Endothelial cell (in vitro differentiated cells): Measurements from ENCODE around the gene CHMP2B. TPM values are rescaled to one million over a fixed set of nuclear protein-coding genes. Genes with fewer than 3 reads are reported as not detected.

Experiments used
- DNase-seq: peaks from one replicate; pipeline ENCODE4 v3.0.0; 2021; ENCODE audit warnings: low spot score
- H3K27ac Mint-ChIP-seq: one replicate; pipeline ENCODE4 v1.8.0; 2021; ENCODE audit warnings: mixed read lengths, inconsistent platforms; ENCODE audit not compliant: unreplicated experiment
- H3K27me3 Mint-ChIP-seq: one replicate; pipeline ENCODE4 v1.8.0; 2021; ENCODE audit warnings: mild to moderate bottlenecking, moderate library complexity, mixed read lengths, inconsistent platforms; ENCODE audit not compliant: unreplicated experiment
- H3K36me3 Mint-ChIP-seq: one replicate; pipeline ENCODE4 v1.8.0; 2021; ENCODE audit warnings: mild to moderate bottlenecking, low read depth, mixed read lengths, inconsistent platforms; ENCODE audit not compliant: unreplicated experiment
- H3K4me1 Mint-ChIP-seq: one replicate; pipeline ENCODE4 v1.8.0; 2021; ENCODE audit warnings: mild to moderate bottlenecking, mixed read lengths, inconsistent platforms; ENCODE audit not compliant: unreplicated experiment
- H3K4me3 Mint-ChIP-seq: one replicate; pipeline ENCODE4 v1.8.0; 2021; ENCODE audit warnings: mild to moderate bottlenecking, mixed read lengths, inconsistent platforms; ENCODE audit not compliant: unreplicated experiment
- H3K9me3 Mint-ChIP-seq: one replicate; pipeline ENCODE4 v1.8.0; 2021; ENCODE audit warnings: mixed read lengths, inconsistent platforms; ENCODE audit not compliant: unreplicated experiment
- total RNA-seq: library from RNA; stranded (reverse); fragmentation: NEBNext Ultra II Directional; extraction: Animal tissue kit (Norgen Biotek cat#: 25700); gene quantifications from one replicate; pipeline ENCODE4 v1.2.1, GENCODE V29; 2021; ENCODE audit not compliant: unreplicated experiment
- TF ChIP-seq, protein P1 (sequence below): fragments of 200-600 bp; sonication (generic); IDR thresholded peaks from one replicate; pipeline ENCODE4 v1.5.0; 2021; ENCODE audit warnings: antibody characterized with exemption; ENCODE audit not compliant: unreplicated experiment

The CHMP2B gene
- total RNA-seq, 1 donor from 2014 or later = 40.7 TPM

- Mint-ChIP-seq H3K27ac (no peak overlapping the region), H3K36me3 (no peaks in the 10 kb centered on the region), H3K4me1 (no peaks in the 10 kb centered on the region), H3K27me3 (no peaks in the 10 kb centered on the region), H3K4me3 (no peak overlapping the region), H3K9me3 (no peaks in the 10 kb centered on the region)
- no peak for DNase-seq
- TF ChIP-seq, protein P1, sequence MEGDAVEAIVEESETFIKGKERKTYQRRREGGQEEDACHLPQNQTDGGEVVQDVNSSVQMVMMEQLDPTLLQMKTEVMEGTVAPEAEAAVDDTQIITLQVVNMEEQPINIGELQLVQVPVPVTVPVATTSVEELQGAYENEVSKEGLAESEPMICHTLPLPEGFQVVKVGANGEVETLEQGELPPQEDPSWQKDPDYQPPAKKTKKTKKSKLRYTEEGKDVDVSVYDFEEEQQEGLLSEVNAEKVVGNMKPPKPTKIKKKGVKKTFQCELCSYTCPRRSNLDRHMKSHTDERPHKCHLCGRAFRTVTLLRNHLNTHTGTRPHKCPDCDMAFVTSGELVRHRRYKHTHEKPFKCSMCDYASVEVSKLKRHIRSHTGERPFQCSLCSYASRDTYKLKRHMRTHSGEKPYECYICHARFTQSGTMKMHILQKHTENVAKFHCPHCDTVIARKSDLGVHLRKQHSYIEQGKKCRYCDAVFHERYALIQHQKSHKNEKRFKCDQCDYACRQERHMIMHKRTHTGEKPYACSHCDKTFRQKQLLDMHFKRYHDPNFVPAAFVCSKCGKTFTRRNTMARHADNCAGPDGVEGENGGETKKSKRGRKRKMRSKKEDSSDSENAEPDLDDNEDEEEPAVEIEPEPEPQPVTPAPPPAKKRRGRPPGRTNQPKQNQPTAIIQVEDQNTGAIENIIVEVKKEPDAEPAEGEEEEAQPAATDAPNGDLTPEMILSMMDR = no peak
Observed at GRCh38 chr3:87206070-87206469, 21.0 kb upstream of the CHMP2B start.

- no peak overlapping the region for H3K4me3 Mint-ChIP-seq
- H3K9me3 Mint-ChIP-seq = no peaks in the 10 kb centered on the region
- H3K36me3 Mint-ChIP-seq = no peaks in the 10 kb centered on the region
- TF ChIP-seq, protein P1 = no peak
- DNase-seq = no peak
- no peaks in the 10 kb centered on the region for H3K27me3 Mint-ChIP-seq
- no peak overlapping the region for H3K27ac Mint-ChIP-seq
- no peaks in the 10 kb centered on the region for H3K4me1 Mint-ChIP-seq
Observed at GRCh38 chr3:87206635-87207034, 20.5 kb upstream of the CHMP2B start.

DNA sequence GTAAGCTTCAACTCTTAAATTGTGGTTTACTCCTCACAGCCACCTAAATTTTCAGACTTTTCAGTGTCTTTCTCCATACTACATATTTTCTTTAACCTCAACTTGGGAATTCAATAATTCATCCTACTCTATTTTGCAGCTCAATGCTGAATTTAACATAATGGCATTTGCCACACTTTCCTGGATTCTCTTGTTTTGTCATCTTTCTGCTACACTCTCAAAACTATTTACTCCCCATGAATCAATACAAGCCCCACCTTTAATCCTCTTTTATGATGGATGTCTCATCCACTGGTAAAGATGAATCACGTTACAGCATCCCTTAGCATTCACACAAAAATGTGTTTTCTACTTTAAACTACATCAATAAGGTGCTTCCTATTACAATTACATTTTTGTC lies 19.6 kb upstream of the CHMP2B start:
- TF ChIP-seq, protein P1 = no peak
- no peak for DNase-seq
- Mint-ChIP-seq H3K27ac (no peak overlapping the region), H3K4me3 (no peak overlapping the region), H3K27me3 (no peaks in the 10 kb centered on the region), H3K9me3 (no peaks in the 10 kb centered on the region), H3K4me1 (no peaks in the 10 kb centered on the region), H3K36me3 (no peaks in the 10 kb centered on the region)

GRCh38 chr3:87209111-87209510 lies 18.0 kb upstream of the CHMP2B start:
- no peak overlapping the region for H3K27ac Mint-ChIP-seq
- no peak for DNase-seq
- peaks cover 5% of the 10 kb centered on the region for H3K4me1 Mint-ChIP-seq
- H3K4me3 Mint-ChIP-seq = no peak overlapping the region
- H3K9me3 Mint-ChIP-seq = no peaks in the 10 kb centered on the region
- H3K27me3 Mint-ChIP-seq = no peaks in the 10 kb centered on the region
- H3K36me3 Mint-ChIP-seq = no peaks in the 10 kb centered on the region
- TF ChIP-seq, protein P1 = no peak

DNA sequence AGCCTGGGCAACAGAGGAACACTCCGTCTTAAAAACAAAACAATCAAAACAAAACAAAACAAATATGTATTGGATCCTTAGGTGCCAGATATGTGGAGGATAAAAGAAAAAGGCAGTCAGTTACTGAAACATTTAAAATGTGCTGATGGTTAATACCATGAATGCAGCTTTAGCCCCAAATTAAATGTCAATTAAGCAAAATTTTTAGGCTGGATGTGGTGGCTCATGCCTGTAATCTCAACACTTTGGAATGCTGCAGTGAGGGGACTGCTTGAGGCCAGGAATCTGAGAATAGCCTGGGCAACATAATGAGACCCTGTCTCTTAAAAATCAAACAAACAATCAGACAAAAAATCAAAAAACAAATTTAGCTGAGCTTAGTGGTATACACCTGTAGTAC lies 8.5 kb upstream of the CHMP2B start:
- no peaks in the 10 kb centered on the region for H3K36me3 Mint-ChIP-seq
- peaks cover under 1% of the 10 kb centered on the region for H3K4me1 Mint-ChIP-seq
- TF ChIP-seq, protein P1 = no peak
- no peak overlapping the region for H3K27ac Mint-ChIP-seq
- H3K4me3 Mint-ChIP-seq = no peak overlapping the region
- DNase-seq = no peak
- H3K9me3 Mint-ChIP-seq = no peaks in the 10 kb centered on the region
- H3K27me3 Mint-ChIP-seq = no peaks in the 10 kb centered on the region
